GM21390 (cell line): Measurements from ENCODE around the gene SZT2.
A peak's percentile ranks its signal among the peaks of the same experiment; 100 is the strongest.

Source experiments
- ATAC-seq: cut with Tn5 transposase; IDR thresholded peaks from one replicate; pipeline ENCODE4 v1.9.1; 2021; ENCODE audit not compliant: unreplicated experiment

SZT2 gene

GRCh38 chr1:43389326-43390313 lies at the start of gene SZT2, which contains the start of gene MED8:
Gene SZT2 (plus strand): TSS chr1:43389899. CDS start chr1:43389969, 70 bp downstream.
Gene MED8 (minus strand): TSS chr1:43389800. CDS start chr1:43389764, 36 bp downstream.
- ATAC-seq = peak; percentile 92

- ATAC-seq = no peak
Measured at GRCh38 chr1:43340559-43340958, 49.1 kb upstream of the SZT2 start.

DNA sequence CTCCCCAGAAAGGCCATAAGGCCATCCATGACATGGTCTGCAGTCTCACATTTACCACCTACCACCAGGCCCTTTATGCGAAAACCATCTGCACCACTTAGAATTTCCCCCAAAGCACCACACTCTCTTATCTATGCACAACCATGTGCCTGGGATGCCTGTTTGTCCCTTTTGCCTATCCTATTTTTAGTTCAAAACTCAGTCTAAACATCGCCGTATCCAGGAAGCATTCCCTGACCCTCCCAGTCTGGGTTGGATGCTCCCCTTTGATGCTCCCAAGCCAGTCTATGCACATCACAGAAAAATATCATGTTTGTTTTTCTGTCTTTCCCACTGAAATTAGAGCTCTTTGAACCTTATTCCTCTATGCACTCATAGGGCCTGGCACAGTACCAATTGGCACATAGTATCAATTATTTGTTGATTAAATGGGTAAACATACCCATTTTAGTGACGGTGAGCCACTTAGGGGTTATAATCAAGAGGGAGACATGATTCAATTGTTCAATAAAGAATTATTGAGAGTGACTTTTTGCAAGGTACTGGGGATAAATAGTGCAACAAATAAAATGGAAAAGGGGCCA lies 45.3 kb upstream of the SZT2 start:
- ATAC-seq = no peak

- ATAC-seq = no peak
Measured at GRCh38 chr1:43345120-43345519, 44.6 kb upstream of the SZT2 start.

DNA sequence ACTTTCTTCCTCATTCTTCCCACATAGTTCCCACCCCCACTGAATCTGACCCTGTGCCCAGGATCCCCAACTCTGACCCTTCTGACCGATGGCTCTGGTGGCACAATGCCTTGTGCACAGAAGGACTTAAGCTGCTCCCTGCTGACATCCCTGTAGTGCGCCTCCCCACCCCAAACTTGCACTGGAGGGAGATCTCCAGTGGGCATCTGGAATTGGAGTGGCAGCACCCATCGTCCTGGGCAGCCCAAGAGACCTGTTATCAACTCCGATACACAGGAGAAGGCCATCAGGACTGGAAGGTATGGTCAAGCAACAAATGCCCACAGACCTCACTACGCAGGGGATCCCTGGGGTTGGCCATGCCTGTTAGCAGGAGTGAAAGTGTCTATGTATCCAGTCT lies 43.1 kb upstream of the SZT2 start:
- ATAC-seq = no peak

- no peak for ATAC-seq
Measured at GRCh38 chr1:43348343-43348808, 41.3 kb upstream of the SZT2 start.

GRCh38 chr1:43348809-43349593 lies 40.7 kb upstream of the SZT2 start:
- ATAC-seq = no peak

- ATAC-seq = no peak
Measured at GRCh38 chr1:43349594-43350306, 39.9 kb upstream of the SZT2 start.

- ATAC-seq = no peak
Measured at GRCh38 chr1:43350976-43351375, 38.7 kb upstream of the SZT2 start.

GRCh38 chr1:43351421-43352350 lies 38.0 kb upstream of the SZT2 start:
- no peak for ATAC-seq

DNA sequence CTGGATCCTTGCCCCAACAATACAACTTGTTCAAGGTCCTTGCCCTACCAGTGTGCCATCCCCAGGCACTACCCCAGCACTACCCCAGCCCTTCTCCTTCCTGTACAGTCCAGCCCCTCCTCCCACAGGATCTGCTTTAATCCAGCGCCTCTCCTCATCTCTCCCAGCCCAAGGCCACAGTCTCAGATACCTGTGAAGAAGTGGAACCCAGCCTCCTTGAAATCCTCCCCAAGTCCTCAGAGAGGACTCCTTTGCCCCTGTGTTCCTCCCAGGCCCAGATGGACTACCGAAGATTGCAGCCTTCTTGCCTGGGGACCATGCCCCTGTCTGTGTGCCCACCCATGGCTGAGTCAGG lies 37.4 kb upstream of the SZT2 start:
- ATAC-seq = no peak

- ATAC-seq = no peak
Measured at GRCh38 chr1:43352881-43353280, 36.8 kb upstream of the SZT2 start.

DNA sequence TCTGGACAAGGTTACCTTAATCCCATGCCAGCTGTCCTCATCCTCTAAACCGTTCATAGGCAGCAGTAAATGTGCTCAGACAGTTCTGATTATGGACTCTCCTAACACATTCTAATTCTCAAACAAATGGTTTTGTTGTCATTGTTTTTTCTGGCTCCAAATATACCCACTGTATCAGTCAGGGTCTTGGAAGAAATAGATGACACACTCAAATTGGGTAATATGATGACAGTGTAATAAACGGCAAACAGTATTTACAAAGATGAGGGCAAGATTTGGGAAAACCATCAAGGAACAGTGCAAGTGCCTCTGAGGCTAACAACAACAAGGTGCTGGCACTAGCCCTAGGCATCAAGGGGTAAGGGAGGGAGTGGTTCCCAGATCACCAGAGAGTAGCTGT lies 35.2 kb upstream of the SZT2 start:
- ATAC-seq = no peak

- ATAC-seq = no peak
Measured at GRCh38 chr1:43354936-43355335, 34.8 kb upstream of the SZT2 start.

DNA sequence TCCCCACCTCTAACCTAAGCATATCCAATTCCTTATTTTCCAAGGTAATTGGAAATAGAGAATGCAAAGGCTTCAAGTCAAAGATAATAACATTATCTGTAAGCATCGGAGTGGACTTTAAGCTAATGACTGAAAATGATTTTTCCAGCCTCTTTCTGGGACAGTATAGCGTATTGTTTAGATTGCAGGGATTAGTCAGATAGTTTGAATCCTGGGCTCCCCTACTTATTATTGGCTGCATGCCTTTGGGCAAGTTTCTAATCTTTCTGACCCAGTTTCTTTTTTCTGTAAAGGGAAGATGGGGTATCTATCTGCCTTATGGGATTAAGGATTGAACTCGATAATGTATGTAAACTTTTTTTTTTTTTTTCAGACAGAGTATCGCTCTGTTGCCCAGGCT lies 32.4 kb upstream of the SZT2 start:
- no peak for ATAC-seq

- peak; percentile 16 for ATAC-seq
Measured at GRCh38 chr1:43358121-43358745, 31.5 kb upstream of the SZT2 start.

DNA sequence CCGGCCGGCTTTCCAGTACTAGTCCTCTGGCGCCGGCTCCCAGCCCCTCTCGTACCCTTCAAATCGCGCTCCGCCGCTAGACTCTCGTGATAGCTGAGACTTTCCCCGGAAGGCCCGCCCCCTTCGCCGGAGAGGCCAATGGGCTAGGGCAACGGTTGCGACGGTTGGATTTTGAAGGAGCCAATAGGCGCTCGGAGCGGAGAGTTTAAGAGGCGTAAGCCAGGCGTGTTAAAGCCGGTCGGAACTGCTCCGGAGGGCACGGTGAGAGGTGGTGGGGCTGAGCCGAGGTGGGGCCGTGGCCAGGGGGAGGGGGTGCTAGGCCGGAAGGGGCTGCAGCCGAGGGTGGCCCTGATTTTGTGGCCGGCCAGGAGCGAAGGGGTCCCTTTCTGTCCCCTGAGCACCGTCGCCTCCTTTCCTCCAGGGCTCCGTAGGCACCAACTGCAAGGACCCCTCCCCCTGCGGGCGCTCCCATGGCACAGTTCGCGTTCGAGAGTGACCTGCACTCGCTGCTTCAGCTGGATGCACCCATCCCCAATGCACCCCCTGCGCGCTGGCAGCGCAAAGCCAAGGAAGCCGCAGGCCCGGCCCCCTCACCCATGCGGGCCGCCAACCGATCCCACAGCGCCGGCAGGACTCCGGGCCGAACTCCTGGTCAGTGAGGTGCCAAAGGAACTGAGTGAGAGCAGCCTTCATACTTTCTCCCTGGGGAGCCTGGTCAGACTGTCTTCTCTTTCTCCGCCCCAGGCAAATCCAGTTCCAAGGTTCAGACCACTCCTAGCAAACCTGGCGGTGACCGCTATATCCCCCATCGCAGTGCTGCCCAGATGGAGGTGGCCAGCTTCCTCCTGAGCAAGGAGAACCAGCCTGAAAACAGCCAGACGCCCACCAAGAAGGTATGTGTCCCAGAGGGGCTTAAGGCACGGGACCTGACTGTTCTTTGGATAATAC lies 30.7 kb upstream of the SZT2 start, which contains the start of gene CDC20:
CDC20 (plus strand) TSS at position 236 of the 948 bp plus-strand sequence; CDS start at position 471, 235 bp downstream.
- peak; percentile 94 for ATAC-seq

DNA sequence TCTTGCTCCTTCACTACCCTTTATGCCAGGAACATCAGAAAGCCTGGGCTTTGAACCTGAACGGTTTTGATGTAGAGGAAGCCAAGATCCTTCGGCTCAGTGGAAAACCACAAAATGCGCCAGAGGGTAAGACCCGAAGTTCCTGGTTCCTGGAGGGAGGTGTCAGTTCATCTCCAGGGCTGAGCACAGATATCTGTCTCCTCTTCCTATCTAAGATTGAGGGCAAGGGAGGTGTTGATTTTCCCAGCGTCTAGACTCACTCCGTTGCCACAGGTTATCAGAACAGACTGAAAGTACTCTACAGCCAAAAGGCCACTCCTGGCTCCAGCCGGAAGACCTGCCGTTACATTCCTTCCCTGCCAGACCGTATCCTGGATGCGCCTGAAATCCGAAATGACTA lies 30.0 kb upstream of the SZT2 start:
- no peak for ATAC-seq
